ENCODE data around the gene NBEA.
"Not testable (repeated sequence)": the region's sequence is repeated elsewhere in the genome, so short reads cannot be mapped to it uniquely, and the experiment has no call there.

Gene NBEA

GRCh38 chr13:34941835-34942731 is at the start of gene NBEA:
Gene NBEA (plus strand): TSS chr13:34942270. CDS start chr13:34942821, 551 bp downstream.
- peak; percentile 79 for DNase-seq (ENCODE audit: low spot score)

DNA sequence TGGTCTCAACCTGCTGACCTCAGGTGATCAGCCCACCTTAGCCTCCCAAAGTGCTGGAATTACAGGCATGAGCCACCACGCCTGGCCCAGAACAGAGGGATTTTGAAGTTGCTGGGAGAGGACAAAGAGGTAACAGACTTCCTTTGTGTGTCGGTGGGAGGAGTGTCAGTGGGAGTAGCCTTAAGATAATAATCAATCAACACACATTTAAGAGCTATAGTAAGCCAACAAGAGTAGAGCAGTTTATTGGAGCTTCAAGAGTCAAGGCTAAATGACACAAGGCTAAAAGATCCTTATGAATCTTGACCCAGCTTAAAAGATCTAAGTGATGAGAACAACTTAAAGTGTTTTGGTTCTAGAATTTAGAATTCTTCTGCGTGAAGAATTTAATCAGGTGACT is 47.3 kb upstream of the NBEA start:
- no peak for DNase-seq (ENCODE audit: low spot score)

DNA sequence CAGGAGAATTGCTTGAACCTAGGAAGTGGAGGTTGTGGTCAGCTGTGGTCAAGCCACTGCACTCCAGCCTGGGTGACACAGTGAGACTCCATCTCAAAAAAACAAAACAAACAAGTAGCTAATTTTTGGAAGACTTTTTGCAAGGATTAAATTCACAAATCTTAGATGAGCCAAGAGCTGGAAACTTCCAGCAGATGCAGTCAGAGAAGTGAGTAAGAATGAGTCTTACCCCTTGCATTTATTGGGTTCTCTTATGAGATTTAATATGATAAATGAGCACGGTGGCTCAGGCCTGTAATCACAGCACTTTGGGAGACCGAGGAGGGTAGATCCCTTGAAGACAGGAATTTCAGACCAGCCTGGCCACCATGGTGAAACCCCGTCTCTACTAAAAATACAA is 44.9 kb upstream of the NBEA start:
- DNase-seq (ENCODE audit: low spot score): no peak

DNA sequence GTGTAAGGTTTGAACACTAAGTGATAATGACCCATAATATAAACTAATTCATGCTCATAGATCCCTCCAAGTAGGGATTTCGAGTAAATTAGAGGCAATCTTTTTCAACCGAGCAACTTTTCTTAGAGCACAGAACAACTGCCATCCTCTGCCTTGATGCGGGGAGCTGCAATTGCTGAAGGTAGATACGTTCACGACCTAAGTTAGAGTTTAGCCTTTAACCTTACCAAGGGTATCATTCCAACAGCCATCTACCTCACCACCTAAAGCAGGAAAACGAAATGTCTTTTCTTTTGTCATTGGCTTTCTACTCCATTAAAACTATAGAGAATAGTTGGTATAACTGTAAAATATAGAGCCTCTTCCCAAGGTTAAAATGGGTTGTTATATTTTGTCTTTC is 42.2 kb upstream of the NBEA start:
- DNase-seq (ENCODE audit: low spot score): no peak

DNA sequence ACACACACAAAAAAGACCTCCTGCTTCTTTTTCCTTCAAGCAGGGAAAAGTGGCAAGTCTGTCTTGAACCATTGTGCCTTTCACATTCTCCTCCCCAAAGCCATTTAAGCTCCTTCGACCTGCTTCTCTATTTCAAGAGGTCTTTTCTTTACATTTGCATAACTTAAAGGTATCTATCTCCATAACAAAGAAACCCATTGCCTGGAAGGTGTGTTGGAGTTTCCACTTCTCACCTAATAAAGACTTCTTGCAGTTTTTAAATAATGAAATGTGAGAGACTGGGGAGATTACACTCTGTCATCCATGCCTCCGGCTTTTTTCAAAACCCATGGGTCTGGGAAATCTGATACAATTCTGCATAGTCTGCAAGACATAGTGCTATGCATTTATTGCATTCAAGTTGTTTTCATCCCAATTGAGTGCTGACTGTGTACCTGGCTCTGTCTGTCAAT is 41.8 kb upstream of the NBEA start:
- DNase-seq (ENCODE audit: low spot score): no peak

DNA sequence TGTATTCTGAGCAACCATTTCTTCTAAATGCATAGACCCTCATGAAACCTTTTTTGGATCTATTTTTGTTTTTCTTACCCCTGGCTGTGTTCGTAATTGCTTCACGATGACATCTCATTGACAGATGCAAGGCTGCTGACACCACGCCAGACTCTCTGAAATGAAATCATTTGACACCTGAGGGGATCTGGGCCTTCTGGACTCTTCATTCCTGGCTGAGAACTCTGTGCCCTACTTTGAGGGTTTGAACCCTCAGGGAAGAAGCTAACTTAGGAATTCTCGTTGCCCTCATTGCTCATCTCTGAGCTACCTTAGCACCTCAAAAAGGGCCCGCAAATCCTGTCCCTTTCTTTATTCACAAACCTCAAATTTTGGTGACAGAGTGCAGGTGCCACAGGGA is 40.5 kb upstream of the NBEA start:
- DNase-seq (ENCODE audit: low spot score): no peak

DNA sequence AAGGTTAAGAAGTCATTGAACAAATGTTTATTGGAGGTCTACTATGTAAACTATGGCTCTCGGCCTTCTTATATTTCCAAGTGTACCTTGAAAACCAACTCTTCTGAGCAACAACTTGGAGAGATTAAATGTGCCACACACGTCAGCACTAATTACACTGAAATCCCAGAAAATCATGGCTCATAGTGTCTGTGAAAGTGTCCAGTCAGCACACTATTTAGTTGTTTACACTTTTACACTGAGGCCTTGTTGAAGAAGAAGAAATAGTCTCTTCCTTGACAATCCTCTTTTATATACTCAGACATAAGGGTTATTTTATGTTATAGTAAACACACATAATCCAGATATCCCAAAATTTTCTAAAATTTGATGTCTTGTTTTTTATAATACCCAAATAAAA is 30.9 kb upstream of the NBEA start:
- no peak for DNase-seq (ENCODE audit: low spot score)

- DNase-seq (ENCODE audit: low spot score): no peak
Measured at GRCh38 chr13:34913040-34913439, 29.0 kb upstream of the NBEA start.

DNA sequence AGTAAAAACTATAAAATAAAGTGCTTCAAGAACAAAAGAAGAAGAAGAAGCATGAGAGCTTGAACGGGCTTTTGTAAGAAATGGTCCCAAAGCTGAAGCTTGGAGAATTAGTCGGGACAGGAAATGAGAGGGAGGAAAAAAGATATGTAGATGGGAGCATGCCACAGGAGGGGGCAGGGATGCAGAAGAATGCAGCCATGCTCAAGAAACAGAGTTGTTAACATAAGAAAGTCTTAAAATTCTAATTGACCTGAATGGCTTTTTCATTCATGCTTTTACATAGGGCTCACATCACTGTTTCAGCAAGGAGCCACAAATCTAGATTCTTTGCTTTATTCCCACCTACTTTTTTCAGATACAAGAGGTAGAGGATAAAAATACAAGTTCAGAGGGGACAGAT is 27.7 kb upstream of the NBEA start:
- no peak for DNase-seq (ENCODE audit: low spot score)

DNA sequence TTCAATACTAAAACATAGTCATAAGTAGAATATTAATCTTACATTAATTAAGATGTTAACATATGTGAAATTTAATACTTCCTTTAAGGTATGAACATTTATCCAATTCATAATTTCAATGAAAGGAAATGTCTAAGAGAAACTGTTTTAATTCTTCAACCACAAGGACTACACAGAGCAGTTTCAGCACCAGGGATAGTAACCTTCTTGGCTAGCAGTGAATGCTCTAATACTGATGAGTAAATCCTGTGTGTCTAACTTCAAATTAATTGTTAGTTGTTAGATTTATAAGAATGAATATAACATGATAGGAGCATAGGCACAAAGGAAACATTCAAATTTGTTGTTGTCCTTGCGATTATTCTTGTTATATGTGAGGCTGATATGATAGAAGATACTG is 15.6 kb upstream of the NBEA start:
- no peak for DNase-seq (ENCODE audit: low spot score)

GRCh38 chr13:34928676-34929075 is 13.4 kb upstream of the NBEA start:
- DNase-seq (ENCODE audit: low spot score): not testable (repeated sequence)

GRCh38 chr13:34931572-34931971 is 10.5 kb upstream of the NBEA start:
- DNase-seq (ENCODE audit: low spot score): no peak

GRCh38 chr13:34933349-34933748 is 8.7 kb upstream of the NBEA start:
- no peak for DNase-seq (ENCODE audit: low spot score)

DNA sequence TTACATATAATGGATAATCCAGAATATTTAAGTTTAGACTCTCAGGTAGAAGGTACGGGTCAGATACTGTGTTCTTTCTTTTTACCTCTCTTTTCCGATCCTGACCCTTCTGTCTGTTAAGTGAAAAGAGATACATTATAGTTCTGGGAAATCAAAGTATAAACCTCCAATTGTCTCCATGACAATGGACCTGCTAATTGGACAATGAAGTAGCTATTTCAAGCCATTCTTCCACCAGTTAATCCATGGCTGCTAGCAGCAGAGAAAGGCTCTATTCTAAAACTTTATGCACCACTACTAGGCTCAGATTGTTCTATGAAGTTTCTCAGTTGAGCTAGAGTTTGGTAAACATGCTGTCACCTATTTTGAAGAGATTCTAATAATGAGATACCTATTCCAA is 8.3 kb upstream of the NBEA start:
- no peak for DNase-seq (ENCODE audit: low spot score)

GRCh38 chr13:34935841-34936240 is 6.2 kb upstream of the NBEA start:
- no peak for DNase-seq (ENCODE audit: low spot score)

DNA sequence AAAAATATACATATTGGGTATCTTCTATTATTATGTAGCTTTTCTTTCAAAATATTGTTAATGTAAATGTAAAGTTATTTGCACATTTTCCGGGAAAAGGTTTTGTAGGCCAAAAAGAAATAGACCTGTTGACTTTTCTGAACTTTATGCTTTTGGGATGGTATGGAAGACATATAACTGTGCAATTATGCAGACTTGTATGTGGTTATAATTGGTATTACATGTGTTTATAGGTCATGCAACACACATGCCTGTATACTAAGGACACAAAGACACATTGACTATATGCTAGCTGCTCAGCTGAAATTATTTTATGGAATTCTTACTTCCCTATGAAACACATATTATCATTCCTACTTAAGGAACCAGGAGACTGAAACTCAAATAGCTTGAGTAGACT is 2.3 kb upstream of the NBEA start:
- no peak for DNase-seq (ENCODE audit: low spot score)

DNA sequence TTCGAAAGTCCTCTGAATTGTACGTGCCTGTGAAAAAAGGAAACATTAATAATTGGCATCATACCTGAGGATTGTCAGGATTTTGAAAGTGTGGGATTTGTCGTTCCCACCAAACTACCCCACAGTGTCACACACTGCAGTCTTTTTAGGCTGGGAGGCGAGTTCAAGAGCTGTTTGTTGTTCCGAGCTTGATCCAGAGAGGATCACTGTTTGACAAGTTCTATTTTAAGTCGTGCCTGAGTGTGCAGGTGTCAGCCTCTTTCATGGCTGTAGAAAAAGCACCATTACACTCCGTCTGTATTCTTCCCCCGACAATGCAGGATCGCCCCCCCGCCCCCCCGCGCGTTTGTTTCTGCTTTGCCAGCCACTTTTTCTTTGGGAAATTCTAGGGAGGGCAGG is 635 bp upstream of the NBEA start:
- no peak for DNase-seq (ENCODE audit: low spot score)

DNA sequence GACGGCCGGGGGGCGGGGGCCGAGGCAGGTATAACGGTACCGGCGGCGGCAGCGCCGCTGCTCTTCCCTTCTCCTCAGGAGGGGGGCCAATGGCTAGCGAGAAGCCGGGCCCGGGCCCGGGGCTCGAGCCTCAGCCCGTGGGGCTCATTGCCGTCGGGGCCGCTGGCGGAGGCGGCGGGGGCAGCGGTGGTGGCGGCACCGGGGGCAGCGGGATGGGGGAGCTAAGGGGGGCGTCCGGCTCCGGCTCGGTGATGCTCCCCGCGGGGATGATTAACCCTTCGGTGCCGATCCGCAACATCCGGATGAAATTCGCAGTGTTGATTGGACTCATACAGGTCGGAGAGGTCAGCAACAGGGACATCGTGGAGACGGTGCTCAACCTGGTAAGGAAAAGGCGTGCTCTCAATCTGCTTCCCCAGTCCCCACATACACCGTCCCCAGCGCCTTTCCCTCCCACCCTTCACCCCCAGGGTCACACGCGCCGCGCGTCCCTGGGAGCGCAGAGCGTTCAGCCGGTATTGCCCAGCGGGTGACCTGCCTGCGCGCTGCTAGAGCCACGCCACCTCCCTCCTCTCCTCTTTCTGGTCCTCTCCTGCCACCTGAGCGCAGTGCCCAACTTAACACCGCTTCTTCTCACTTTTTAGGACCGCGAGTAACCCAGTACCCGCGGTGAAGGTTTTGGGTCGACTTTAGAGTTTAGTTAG is 814 bp downstream of the NBEA start:
- DNase-seq (ENCODE audit: low spot score): peak; percentile 4

DNA sequence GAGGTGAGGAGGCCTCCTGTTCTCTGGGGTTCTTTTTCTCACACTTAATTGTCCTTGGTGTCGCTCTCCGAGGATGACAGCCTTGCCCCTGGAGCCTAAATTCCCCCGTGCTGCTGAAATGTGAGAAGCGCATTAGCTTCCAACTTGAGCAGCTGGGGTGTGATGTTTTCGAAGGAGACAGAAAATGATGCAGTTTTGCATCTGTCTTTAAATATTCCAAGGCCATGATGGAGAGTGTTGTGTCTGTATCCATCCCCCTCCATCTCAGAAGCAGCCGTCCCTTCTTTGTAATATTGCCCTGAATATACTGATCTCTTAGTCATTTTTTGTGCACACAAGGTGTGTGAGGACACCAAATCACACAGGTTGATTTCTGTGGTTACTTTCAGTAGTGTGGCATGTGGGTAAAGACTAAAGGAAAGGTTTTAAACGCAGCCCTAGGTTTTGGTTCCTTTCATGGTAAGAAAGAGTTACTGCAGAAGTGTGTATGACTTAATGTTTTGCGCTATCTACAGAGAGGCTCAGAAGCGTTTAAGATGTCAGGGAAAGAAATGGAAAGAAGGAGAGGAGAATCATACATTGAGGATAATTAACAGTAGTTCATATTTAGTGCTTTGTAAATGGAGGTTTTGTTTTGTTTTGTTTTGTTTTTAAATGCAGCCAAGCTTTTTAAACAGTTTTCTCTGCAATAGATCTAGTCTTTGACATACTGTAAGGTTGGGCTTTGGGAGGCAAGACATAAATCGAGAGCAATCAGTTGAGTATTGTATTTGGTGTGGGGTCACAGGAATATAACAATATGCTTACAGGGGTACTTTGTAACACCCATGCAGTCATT is 1.6 kb downstream of the NBEA start:
- DNase-seq (ENCODE audit: low spot score): no peak

DNA sequence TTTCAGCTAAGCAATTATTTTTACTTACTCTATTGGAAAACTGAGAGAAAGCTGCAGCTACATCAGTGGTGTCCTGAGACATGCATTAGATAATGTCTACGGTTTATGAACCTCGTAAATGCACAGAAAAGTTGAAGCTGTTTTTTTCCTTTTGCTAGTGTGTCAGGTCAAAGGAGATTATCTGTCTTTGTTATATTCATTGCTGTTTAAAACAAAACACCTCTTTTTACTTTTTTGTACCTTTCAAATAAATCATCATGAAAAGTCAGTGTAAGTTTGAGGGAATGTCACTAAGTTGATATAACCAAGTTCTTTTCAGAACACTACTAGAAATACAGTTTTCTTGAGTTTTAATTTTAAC is 2.2 kb downstream of the NBEA start:
- no peak for DNase-seq (ENCODE audit: low spot score)

- no peak for DNase-seq (ENCODE audit: low spot score)
Measured at GRCh38 chr13:34944751-34945150, 2.7 kb downstream of the NBEA start.

GRCh38 chr13:34951528-34951927 is 9.5 kb downstream of the NBEA start:
- no peak for DNase-seq (ENCODE audit: low spot score)

GRCh38 chr13:34959489-34959888 is 17.4 kb downstream of the NBEA start:
- no peak for DNase-seq (ENCODE audit: low spot score)
